SK-N-SH treated with all-trans-retinoic acid at 6 μM for 48 hours (cell line): ENCODE measurements around the gene ALPK3.

Experiments used
- ATAC-seq: fragments of 200-7000 bp; cut with Tn5 transposase; 3 replicates; pipeline ENCODE4 v1.9.1; 2020; ENCODE audit warnings: mild to moderate bottlenecking, moderate library complexity
- ARNTL ChIP-seq: fragments of 450-650 bp; formaldehyde crosslinking; IDR thresholded peaks from 2 replicates; pipeline ENCODE4 v1.5.0; 2020; ENCODE audit warnings: low read depth, mild to moderate bottlenecking, moderate library complexity, borderline replicate concordance
- BACH2 ChIP-seq: fragments of 250-450 bp; sonication (Bioruptor Pico); IDR thresholded peaks from 2 replicates; pipeline ENCODE4 v1.9.0; 2021; ENCODE audit warnings: mild to moderate bottlenecking, borderline replicate concordance
- CREB5 ChIP-seq: fragments of 250-450 bp; sonication (Bioruptor Pico); IDR thresholded peaks from 2 replicates; pipeline ENCODE4 v1.5.1; 2020; ENCODE audit warnings: low read depth, mild to moderate bottlenecking, moderate library complexity
- CSDC2 ChIP-seq: fragments of 250-450 bp; sonication (Bioruptor Pico); IDR thresholded peaks from 2 replicates; pipeline ENCODE4 v1.5.0; 2020; ENCODE audit warnings: mild to moderate bottlenecking, moderate library complexity
- CSRNP3 ChIP-seq: fragments of 250-450 bp; sonication (Bioruptor Pico); IDR thresholded peaks from 2 replicates; pipeline ENCODE4 v1.5.1; 2021; ENCODE audit warnings: mild to moderate bottlenecking, moderate library complexity
- ESRRG ChIP-seq: fragments of 250-450 bp; sonication (Bioruptor Pico); IDR thresholded peaks from 2 replicates; pipeline ENCODE4 v1.6.1; 2021; ENCODE audit warnings: mild to moderate bottlenecking
- ISL1 ChIP-seq: fragments of 250-450 bp; sonication (Bioruptor Pico); IDR thresholded peaks from 2 replicates; pipeline ENCODE4 v2.1.2; 2022; ENCODE audit warnings: mild to moderate bottlenecking, moderate library complexity
- OSR1 ChIP-seq: fragments of 250-450 bp; sonication (Bioruptor Pico); IDR thresholded peaks from 2 replicates; pipeline ENCODE4 v1.8.0; 2022; ENCODE audit warnings: moderate library complexity, mild to moderate bottlenecking, inconsistent platforms
- PATZ1 ChIP-seq: fragments of 250-450 bp; sonication (Bioruptor Pico); IDR thresholded peaks from 2 replicates; pipeline ENCODE4 v1.8.0; 2020; ENCODE audit warnings: mild to moderate bottlenecking, moderate library complexity, borderline replicate concordance
- POU6F1 ChIP-seq: fragments of 250-450 bp; sonication (Bioruptor Pico); IDR thresholded peaks from 2 replicates; pipeline ENCODE4 v1.8.0; 2021; ENCODE audit warnings: low read depth, mild to moderate bottlenecking, moderate library complexity, borderline replicate concordance
- PPARA ChIP-seq: fragments of 250-450 bp; sonication (Bioruptor Pico); IDR thresholded peaks from 2 replicates; pipeline ENCODE4 v1.5.0; 2020; ENCODE audit warnings: mild to moderate bottlenecking, borderline replicate concordance
- RARB ChIP-seq: fragments of 250-450 bp; sonication (Bioruptor Pico); IDR thresholded peaks from 2 replicates; pipeline ENCODE4 v1.8.0; 2021; ENCODE audit warnings: mild to moderate bottlenecking, moderate library complexity
- SNAI2 ChIP-seq: fragments of 250-450 bp; sonication (Bioruptor Pico); IDR thresholded peaks from 2 replicates; pipeline ENCODE4 v1.5.0; 2020; ENCODE audit warnings: mild to moderate bottlenecking, moderate library complexity
- TCF4 ChIP-seq: fragments of 250-450 bp; sonication (Bioruptor Pico); IDR thresholded peaks from 2 replicates; pipeline ENCODE4 v1.8.0; 2021; ENCODE audit warnings: mild to moderate bottlenecking, moderate library complexity, borderline replicate concordance
- TOX ChIP-seq: fragments of 250-450 bp; sonication (Bioruptor Pico); IDR thresholded peaks from 2 replicates; pipeline ENCODE4 v1.8.0; 2021; ENCODE audit warnings: mild to moderate bottlenecking, moderate library complexity, borderline replicate concordance
- TSHZ2 ChIP-seq: fragments of 250-450 bp; sonication (Bioruptor Pico); IDR thresholded peaks from 2 replicates; pipeline ENCODE4 v1.5.0; 2020; ENCODE audit warnings: mild to moderate bottlenecking, moderate library complexity
- ZC3H10 ChIP-seq: fragments of 250-450 bp; sonication (Bioruptor Pico); IDR thresholded peaks from 2 replicates; pipeline ENCODE4 v1.5.1; 2021; ENCODE audit warnings: mild to moderate bottlenecking, moderate library complexity
- ZFP3 ChIP-seq: fragments of 250-450 bp; sonication (Bioruptor Pico); IDR thresholded peaks from 2 replicates; pipeline ENCODE4 v1.5.0; 2020; ENCODE audit warnings: mild to moderate bottlenecking, moderate library complexity
- ZFP30 ChIP-seq: fragments of 450-650 bp; formaldehyde crosslinking; IDR thresholded peaks from 2 replicates; pipeline ENCODE4 v1.5.0; 2022; ENCODE audit warnings: mild to moderate bottlenecking, moderate library complexity
- ZNF565 ChIP-seq: fragments of 450-650 bp; formaldehyde crosslinking; conservative IDR thresholded peaks from 2 replicates; pipeline ENCODE4 v1.5.0; 2020; ENCODE audit warnings: low read depth, mild to moderate bottlenecking, moderate library complexity
- ZNF70 ChIP-seq: fragments of 450-650 bp; formaldehyde crosslinking; IDR thresholded peaks from 2 replicates; pipeline ENCODE4 v1.5.0; 2020; ENCODE audit warnings: mild to moderate bottlenecking, moderate library complexity
- ZNF8 ChIP-seq: fragments of 450-650 bp; formaldehyde crosslinking; IDR thresholded peaks from 2 replicates; pipeline ENCODE4 v1.5.0; 2020; ENCODE audit warnings: mild to moderate bottlenecking, moderate library complexity

ALPK3 gene

GRCh38 chr15:84813435-84813834, 3.7 kb upstream of the ALPK3 start (continued):
- TF ChIP-seq POU6F1 (CRISPR knock-in tag) (no peak), ZNF565 (no peak), PPARA (CRISPR knock-in tag) (no peak), ZFP30 (CRISPR knock-in tag) (no peak), RARB (CRISPR knock-in tag) (no peak), CREB5 (CRISPR knock-in tag) (no peak)
- TF ChIP-seq, all 23 proteins: peak for 0

GRCh38 chr15:84813931-84814330, 3.2 kb upstream of the ALPK3 start:
- no peak for ATAC-seq
- no peak for TF ChIP-seq OSR1 (CRISPR knock-in tag)
- no peak for TF ChIP-seq TSHZ2
- no peak for TF ChIP-seq CSRNP3 (CRISPR knock-in tag)
- TF ChIP-seq ZNF70 (CRISPR knock-in tag), result no peak
- no peak for TF ChIP-seq TCF4 (CRISPR knock-in tag)
- TF ChIP-seq ISL1 (CRISPR knock-in tag), result no peak
- TF ChIP-seq BACH2 (CRISPR knock-in tag), result no peak
- no peak for TF ChIP-seq TOX (CRISPR knock-in tag)
- no peak for TF ChIP-seq CSDC2
- TF ChIP-seq POU6F1 (CRISPR knock-in tag), result no peak
- no peak for TF ChIP-seq SNAI2 (CRISPR knock-in tag)
- TF ChIP-seq ZC3H10, result no peak
- no peak for TF ChIP-seq ESRRG (CRISPR knock-in tag)
- TF ChIP-seq PPARA (CRISPR knock-in tag), result no peak
- no peak for TF ChIP-seq CREB5 (CRISPR knock-in tag)
- TF ChIP-seq ZFP3 (CRISPR knock-in tag), result no peak
- no peak for TF ChIP-seq ARNTL
- TF ChIP-seq ZNF565, result no peak

GRCh38 chr15:84814916-84815315, 2.2 kb upstream of the ALPK3 start:
- no peak for ATAC-seq
- no peak for TF ChIP-seq OSR1 (CRISPR knock-in tag)
- TF ChIP-seq BACH2 (CRISPR knock-in tag), result no peak
- TF ChIP-seq ARNTL, result no peak
- TF ChIP-seq PATZ1 (CRISPR knock-in tag), result no peak
- no peak for TF ChIP-seq SNAI2 (CRISPR knock-in tag)
- TF ChIP-seq CREB5 (CRISPR knock-in tag), result no peak
- no peak for TF ChIP-seq CSDC2
- TF ChIP-seq CSRNP3 (CRISPR knock-in tag), result no peak
- TF ChIP-seq ZFP3 (CRISPR knock-in tag), result no peak
- no peak for TF ChIP-seq ZNF8
- TF ChIP-seq ZNF70 (CRISPR knock-in tag), result no peak
- TF ChIP-seq RARB (CRISPR knock-in tag), result no peak
- no peak for TF ChIP-seq PPARA (CRISPR knock-in tag)
